ENCODE results near the gene WWP2.

Gene WWP2

DNA sequence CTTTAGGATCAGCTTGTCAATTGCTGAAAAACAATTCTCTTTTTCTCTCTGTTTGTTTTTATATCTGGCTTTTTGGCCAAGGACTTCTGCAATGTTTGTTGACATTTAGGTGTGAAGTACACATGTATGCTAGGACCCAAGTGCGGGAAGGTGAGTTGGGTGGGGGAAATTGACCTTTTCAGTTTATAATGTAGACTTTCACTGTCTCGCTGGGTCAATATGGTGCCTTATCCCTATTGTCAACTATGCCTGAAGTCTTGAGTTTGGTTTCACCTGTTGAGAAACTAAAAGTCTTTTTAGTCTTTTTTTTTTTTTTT, 9.5 kb downstream of the WWP2 start:
- H4K5ac ChIP-seq (ENCODE audit: low read length), result no peak overlapping the region
- no CpG with 5 or more reads among the region's 2 CpGs for WGBS (ENCODE audit: extremely low coverage, insufficient coverage, low lambda C conversion rate)
- H3K27ac ChIP-seq (ENCODE audit: low read depth, low read length), result no peak overlapping the region
- no peak overlapping the region for H2BK15ac ChIP-seq (replicated peaks; ENCODE audit: low read depth)
- no peak overlapping the region for H4K8ac ChIP-seq (ENCODE audit: low read depth, low read length)
- no peak for DNase-seq
- no peak overlapping the region for H3K9ac ChIP-seq (ENCODE audit: low read length)
- H3K4me3 ChIP-seq (ENCODE audit: low read length), result no peak overlapping the region
- no peaks in the 10 kb centered on the region for H3K36me3 ChIP-seq (ENCODE audit: control insufficient read depth, insufficient read depth, low read length)
- H3K56ac ChIP-seq (ENCODE audit: low read length), result no peak overlapping the region
- H3K4me2 ChIP-seq (ENCODE audit: low read length), result no peak overlapping the region
- H3K18ac ChIP-seq (ENCODE audit: low read length), result no peak overlapping the region
- H2BK5ac ChIP-seq (ENCODE audit: low read length), result no peak overlapping the region
- no peak overlapping the region for H2AK5ac ChIP-seq (ENCODE audit: low read length)
- no peaks in the 10 kb centered on the region for H3K27me3 ChIP-seq (ENCODE audit: insufficient read depth, low read length, poor library complexity)
- H3K4me1 ChIP-seq (ENCODE audit: control insufficient read depth, low read depth, low read length), result no peaks in the 10 kb centered on the region
- no peak overlapping the region for H3K23ac ChIP-seq (ENCODE audit: low read length)
- peaks cover 17% of the 10 kb centered on the region for H3K79me1 ChIP-seq (ENCODE audit: low read length)
- no peak overlapping the region for H2BK120ac ChIP-seq (ENCODE audit: low read depth, low read length)
- H3K4ac ChIP-seq (ENCODE audit: low read depth, low read length), result no peak overlapping the region
- peaks cover 5% of the 10 kb centered on the region for H3K79me2 ChIP-seq (ENCODE audit: control insufficient read depth, insufficient read depth, low read length)

DNA sequence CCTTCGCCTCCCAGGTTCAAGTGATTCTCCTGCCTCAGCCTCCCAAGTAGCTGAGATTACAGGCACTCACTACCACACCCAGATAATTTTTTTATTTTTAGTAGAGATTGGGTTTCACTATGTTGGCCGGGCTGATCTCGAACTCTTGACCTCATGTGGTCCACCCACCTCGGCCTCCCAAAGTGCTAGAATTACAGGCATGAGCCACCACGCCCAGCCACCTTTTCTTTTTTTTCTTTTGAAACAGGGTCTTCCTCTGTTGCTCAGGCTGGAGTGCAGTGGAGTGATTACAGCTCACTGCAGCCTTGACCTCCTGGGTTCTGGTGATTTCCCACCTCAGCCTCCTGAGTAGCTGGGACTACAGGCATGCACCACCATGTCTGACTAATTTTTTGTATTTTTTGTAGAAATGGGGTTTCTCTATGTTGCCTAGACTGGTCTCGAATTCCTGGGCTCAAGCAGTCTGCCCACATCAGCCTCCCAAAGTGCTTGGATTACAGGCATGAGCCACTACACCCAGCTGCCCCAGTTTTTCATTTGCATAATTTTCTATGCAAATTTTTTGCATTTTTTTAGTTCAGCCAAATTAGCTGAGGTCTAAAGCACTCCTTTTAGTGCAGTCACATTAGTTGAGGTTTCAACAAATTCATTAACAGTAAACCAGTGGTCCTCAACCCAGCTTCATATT, 11.3 kb downstream of the WWP2 start:
- Histone ChIP-seq H3K27me3 (ENCODE audit: insufficient read depth, low read length, poor library complexity) (no peaks in the 10 kb centered on the region), H3K4ac (ENCODE audit: low read depth, low read length) (no peak overlapping the region), H3K4me3 (ENCODE audit: low read length) (no peak overlapping the region), H2BK5ac (ENCODE audit: low read length) (no peak overlapping the region), H2BK15ac (replicated peaks; ENCODE audit: low read depth) (no peak overlapping the region), H2BK120ac (ENCODE audit: low read depth, low read length) (no peak overlapping the region), H3K18ac (ENCODE audit: low read length) (no peak overlapping the region), H3K56ac (ENCODE audit: low read length) (no peak overlapping the region), H3K79me2 (ENCODE audit: control insufficient read depth, insufficient read depth, low read length) (peaks cover 5% of the 10 kb centered on the region), H3K79me1 (ENCODE audit: low read length) (peaks cover 17% of the 10 kb centered on the region), H4K8ac (ENCODE audit: low read depth, low read length) (no peak overlapping the region), H3K27ac (ENCODE audit: low read depth, low read length) (no peak overlapping the region), H3K9ac (ENCODE audit: low read length) (no peak overlapping the region), H3K4me1 (ENCODE audit: control insufficient read depth, low read depth, low read length) (no peaks in the 10 kb centered on the region), H3K23ac (ENCODE audit: low read length) (no peak overlapping the region), H3K36me3 (ENCODE audit: control insufficient read depth, insufficient read depth, low read length) (no peaks in the 10 kb centered on the region), H4K5ac (ENCODE audit: low read length) (no peak overlapping the region), H3K4me2 (ENCODE audit: low read length) (no peak overlapping the region), H2AK5ac (ENCODE audit: low read length) (no peak overlapping the region)
- WGBS (ENCODE audit: extremely low coverage, insufficient coverage, low lambda C conversion rate), result no CpG with 5 or more reads among the region's 6 CpGs
- no peak for DNase-seq

DNA sequence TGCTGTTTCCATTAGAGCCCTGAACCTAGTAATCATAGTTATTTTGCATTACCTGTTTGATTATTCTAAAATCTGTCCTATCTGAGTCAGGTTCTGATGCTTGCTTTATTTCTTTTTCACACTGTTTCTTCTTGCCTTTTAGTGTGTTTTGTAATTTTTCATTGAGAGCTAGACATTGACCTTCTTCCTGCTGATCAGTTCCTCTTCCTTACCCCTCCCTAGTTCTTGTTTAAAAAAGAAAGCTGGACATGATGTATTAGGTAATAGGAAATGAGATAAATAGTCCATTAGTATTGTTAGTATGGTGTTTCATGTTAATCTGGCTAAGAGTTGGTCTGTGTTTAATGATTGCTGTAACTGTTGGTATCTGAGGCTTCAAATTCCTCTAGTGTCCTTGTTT, 13.4 kb downstream of the WWP2 start:
- Histone ChIP-seq H2BK5ac (ENCODE audit: low read length) (no peak overlapping the region), H3K9ac (ENCODE audit: low read length) (no peak overlapping the region), H3K18ac (ENCODE audit: low read length) (no peak overlapping the region), H3K4me1 (ENCODE audit: control insufficient read depth, low read depth, low read length) (no peaks in the 10 kb centered on the region), H3K56ac (ENCODE audit: low read length) (no peak overlapping the region), H3K23ac (ENCODE audit: low read length) (no peak overlapping the region), H3K79me2 (ENCODE audit: control insufficient read depth, insufficient read depth, low read length) (peaks cover 3% of the 10 kb centered on the region), H3K4ac (ENCODE audit: low read depth, low read length) (no peak overlapping the region), H3K36me3 (ENCODE audit: control insufficient read depth, insufficient read depth, low read length) (no peaks in the 10 kb centered on the region), H2BK120ac (ENCODE audit: low read depth, low read length) (no peak overlapping the region), H4K5ac (ENCODE audit: low read length) (no peak overlapping the region), H3K27ac (ENCODE audit: low read depth, low read length) (no peak overlapping the region), H3K4me2 (ENCODE audit: low read length) (no peak overlapping the region), H2BK15ac (replicated peaks; ENCODE audit: low read depth) (no peak overlapping the region), H3K27me3 (ENCODE audit: insufficient read depth, low read length, poor library complexity) (no peaks in the 10 kb centered on the region), H3K4me3 (ENCODE audit: low read length) (no peak overlapping the region), H2AK5ac (ENCODE audit: low read length) (no peak overlapping the region), H4K8ac (ENCODE audit: low read depth, low read length) (no peak overlapping the region), H3K79me1 (ENCODE audit: low read length) (peaks cover 14% of the 10 kb centered on the region)
- DNase-seq, result no peak

DNA sequence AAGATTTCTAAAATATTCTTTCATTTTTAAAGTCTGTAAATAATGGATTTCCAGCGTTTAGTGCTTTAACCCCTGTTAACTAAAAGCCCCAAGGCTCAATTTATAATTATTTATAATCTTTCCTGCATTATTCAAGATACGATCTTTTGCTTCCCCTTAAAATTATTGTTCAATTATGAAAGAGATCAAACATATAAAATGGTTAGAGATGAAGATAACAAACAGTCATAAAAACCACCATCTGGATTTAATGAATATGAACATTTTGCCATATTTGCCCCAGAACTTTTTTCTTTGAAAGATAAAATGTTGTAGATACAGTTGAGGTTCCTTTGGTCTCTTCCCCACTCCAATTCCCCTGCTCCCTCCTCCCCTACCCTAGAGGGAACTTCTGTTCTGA, 17.6 kb downstream of the WWP2 start:
- peaks cover 1% of the 10 kb centered on the region for H3K79me2 ChIP-seq (ENCODE audit: control insufficient read depth, insufficient read depth, low read length)
- WGBS (ENCODE audit: extremely low coverage, insufficient coverage, low lambda C conversion rate), result no CpG with 5 or more reads among the region's 2 CpGs
- no peak overlapping the region for H3K4ac ChIP-seq (ENCODE audit: low read depth, low read length)

DNA sequence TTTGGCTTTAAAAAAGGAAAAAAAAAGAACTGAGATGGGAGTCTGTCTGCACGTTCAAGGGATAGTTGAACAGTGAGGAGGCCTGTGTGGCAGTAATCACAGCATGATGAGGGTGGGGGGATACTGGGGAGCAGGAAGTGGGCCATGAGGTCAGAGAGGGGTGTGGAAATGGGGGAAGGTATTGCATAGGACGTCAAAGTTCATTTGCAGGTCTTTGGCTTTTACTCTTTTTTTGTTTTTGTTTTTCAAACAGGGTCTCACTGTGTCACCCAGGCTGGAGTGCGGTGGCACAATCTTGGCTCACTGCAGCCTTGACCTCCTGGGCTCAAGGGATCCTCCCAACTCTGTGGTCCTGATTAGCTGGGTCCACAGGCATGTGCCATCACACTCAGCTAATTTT, 19.0 kb downstream of the WWP2 start:
- Histone ChIP-seq H3K4me2 (ENCODE audit: low read length) (no peak overlapping the region), H3K27ac (ENCODE audit: low read depth, low read length) (no peak overlapping the region), H3K4ac (ENCODE audit: low read depth, low read length) (no peak overlapping the region), H3K56ac (ENCODE audit: low read length) (no peak overlapping the region), H4K5ac (ENCODE audit: low read length) (no peak overlapping the region), H4K8ac (ENCODE audit: low read depth, low read length) (no peak overlapping the region), H3K36me3 (ENCODE audit: control insufficient read depth, insufficient read depth, low read length) (no peaks in the 10 kb centered on the region), H3K79me2 (ENCODE audit: control insufficient read depth, insufficient read depth, low read length) (no peaks in the 10 kb centered on the region), H3K9ac (ENCODE audit: low read length) (no peak overlapping the region), H3K4me3 (ENCODE audit: low read length) (no peak overlapping the region), H2BK5ac (ENCODE audit: low read length) (no peak overlapping the region), H2BK15ac (replicated peaks; ENCODE audit: low read depth) (no peak overlapping the region), H3K27me3 (ENCODE audit: insufficient read depth, low read length, poor library complexity) (no peaks in the 10 kb centered on the region), H3K4me1 (ENCODE audit: control insufficient read depth, low read depth, low read length) (no peaks in the 10 kb centered on the region), H3K79me1 (ENCODE audit: low read length) (peaks cover 4% of the 10 kb centered on the region), H2BK120ac (ENCODE audit: low read depth, low read length) (no peak overlapping the region), H2AK5ac (ENCODE audit: low read length) (no peak overlapping the region), H3K18ac (ENCODE audit: low read length) (no peak overlapping the region), H3K23ac (ENCODE audit: low read length) (no peak overlapping the region)
- no CpG with 5 or more reads among the region's 3 CpGs for WGBS (ENCODE audit: extremely low coverage, insufficient coverage, low lambda C conversion rate)
- no peak for DNase-seq

More for the DNA sequence above, 17.6 kb downstream of the WWP2 start:
- no peak overlapping the region for H4K8ac ChIP-seq (ENCODE audit: low read depth, low read length)
- H2BK120ac ChIP-seq (ENCODE audit: low read depth, low read length), result no peak overlapping the region
- H3K27ac ChIP-seq (ENCODE audit: low read depth, low read length), result no peak overlapping the region
- no peak overlapping the region for H2AK5ac ChIP-seq (ENCODE audit: low read length)
- H2BK5ac ChIP-seq (ENCODE audit: low read length), result no peak overlapping the region
- no peak overlapping the region for H3K4me2 ChIP-seq (ENCODE audit: low read length)
- no peaks in the 10 kb centered on the region for H3K36me3 ChIP-seq (ENCODE audit: control insufficient read depth, insufficient read depth, low read length)
- no peak overlapping the region for H3K9ac ChIP-seq (ENCODE audit: low read length)
- no peak overlapping the region for H2BK15ac ChIP-seq (replicated peaks; ENCODE audit: low read depth)
- peaks cover 7% of the 10 kb centered on the region for H3K79me1 ChIP-seq (ENCODE audit: low read length)
- no peak overlapping the region for H3K18ac ChIP-seq (ENCODE audit: low read length)
- H3K27me3 ChIP-seq (ENCODE audit: insufficient read depth, low read length, poor library complexity), result no peaks in the 10 kb centered on the region
- no peak for DNase-seq
- H3K23ac ChIP-seq (ENCODE audit: low read length), result no peak overlapping the region
- H3K4me1 ChIP-seq (ENCODE audit: control insufficient read depth, low read depth, low read length), result no peaks in the 10 kb centered on the region
- no peak overlapping the region for H4K5ac ChIP-seq (ENCODE audit: low read length)
- no peak overlapping the region for H3K4me3 ChIP-seq (ENCODE audit: low read length)
- no peak overlapping the region for H3K56ac ChIP-seq (ENCODE audit: low read length)

DNA sequence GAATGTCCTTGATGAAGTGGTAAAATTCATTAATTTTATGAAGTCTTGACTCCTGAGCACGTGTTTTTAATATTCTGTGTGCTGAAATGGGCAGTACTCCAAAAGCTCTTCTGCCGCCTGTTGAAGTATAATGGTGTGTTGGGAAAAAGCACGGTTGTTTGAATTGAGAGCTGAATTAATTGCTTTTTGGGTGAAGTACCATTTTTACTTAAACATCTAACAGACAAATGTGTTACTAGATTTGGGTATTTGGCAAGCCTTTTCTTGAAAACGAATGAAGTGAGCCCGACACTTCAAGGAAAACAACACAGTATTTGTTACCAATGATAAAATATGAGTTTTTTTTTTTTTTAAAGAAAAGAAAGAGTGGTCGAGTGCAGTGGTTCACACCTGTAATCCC, 22.5 kb downstream of the WWP2 start:
- Histone ChIP-seq H3K56ac (ENCODE audit: low read length) (no peak overlapping the region), H3K18ac (ENCODE audit: low read length) (no peak overlapping the region), H3K27ac (ENCODE audit: low read depth, low read length) (no peak overlapping the region), H4K5ac (ENCODE audit: low read length) (no peak overlapping the region), H2AK5ac (ENCODE audit: low read length) (no peak overlapping the region), H3K36me3 (ENCODE audit: control insufficient read depth, insufficient read depth, low read length) (peaks cover 1% of the 10 kb centered on the region), H3K27me3 (ENCODE audit: insufficient read depth, low read length, poor library complexity) (no peaks in the 10 kb centered on the region), H3K4me2 (ENCODE audit: low read length) (no peak overlapping the region), H3K9ac (ENCODE audit: low read length) (no peak overlapping the region), H3K4me1 (ENCODE audit: control insufficient read depth, low read depth, low read length) (no peaks in the 10 kb centered on the region), H4K8ac (ENCODE audit: low read depth, low read length) (no peak overlapping the region), H2BK120ac (ENCODE audit: low read depth, low read length) (no peak overlapping the region), H3K23ac (ENCODE audit: low read length) (no peak overlapping the region), H2BK5ac (ENCODE audit: low read length) (no peak overlapping the region), H3K4me3 (ENCODE audit: low read length) (no peak overlapping the region), H2BK15ac (replicated peaks; ENCODE audit: low read depth) (no peak overlapping the region), H3K79me1 (ENCODE audit: low read length) (peaks cover 2% of the 10 kb centered on the region), H3K4ac (ENCODE audit: low read depth, low read length) (no peak overlapping the region), H3K79me2 (ENCODE audit: control insufficient read depth, insufficient read depth, low read length) (no peaks in the 10 kb centered on the region)
- DNase-seq, result no peak
- no CpG with 5 or more reads among the region's 6 CpGs for WGBS (ENCODE audit: extremely low coverage, insufficient coverage, low lambda C conversion rate)
